K562 (cell line): ENCODE results near the gene MAP4K4. TPM values are rescaled to one million over a fixed set of nuclear protein-coding genes. Genes with fewer than 3 reads are reported as not detected.

Experiments
- ATAC-seq: fragments of 200-7000 bp; cut with Tn5 transposase; 3 replicates; pipeline ENCODE4 v1.9.1; 2020; ENCODE audit warnings: moderate library complexity
- BruUV-seq: library from RNA; stranded (reverse); fragments of 400-500 nt; replicated peaks from 2 replicates; lab custom pipeline; 2021; lab: Mats Ljungman, UMichigan
- CTCF ChIA-PET: fragments of 300-600 bp; formaldehyde crosslinking; extraction: SDS; loops from one replicate; lab custom pipeline; 2021; ENCODE audit warnings: low intra/inter-chr PET ratio; lab: Yijun Ruan, JAX
- POLR2A ChIA-PET: fragments of 300-600, 350-650 bp; sonication (Branson Sonifier 250); formaldehyde crosslinking; extraction: SDS; loops from one replicate; lab custom pipeline; 2021; ENCODE audit warnings: antibody characterized with exemption, inconsistent platforms; lab: Yijun Ruan, JAX
- DNase-seq, 4 experiments: peaks; one replicate each; pipeline versions ENCODE4 v3.0.0 to v3.0.0-alpha.2; 2011 to 2018; ENCODE audit warnings: low spot score in 3 of 4, mixed read lengths in 3 of 4; ENCODE audit errors: extremely low read depth in 1 of 4
- FAIRE-seq: peaks from 2 replicates; lab custom pipeline; 2011; peaks lifted over from hg19 to GRCh38; lab: Jason Lieb, UNC
- H2AFZ ChIP-seq: 2 replicates; pipeline ENCODE4 v1.6.0; 2011; ENCODE audit warnings: low read depth, low read length, control low read depth, inconsistent platforms
- H3K27ac ChIP-seq: fragments of 200-600 bp; 3 replicates; pipeline ENCODE4 v1.8.0; 2011; ENCODE audit warnings: low read depth, mild to moderate bottlenecking, control low read depth, inconsistent platforms, low read length, moderate library complexity, mixed read lengths; ENCODE audit errors: extremely low read depth
- H3K27me3 ChIP-seq, 2 experiments: fragments of 300-600 bp in 1 of 2; 2 replicates in 1 of 2; 3 replicates in 1 of 2; pipeline versions ENCODE4 v1.6.0 to v1.8.0; 2011; ENCODE audit warnings: inconsistent platforms in 2 of 2, low read length in 2 of 2, mild to moderate bottlenecking in 1 of 2, mixed read lengths in 1 of 2, moderate library complexity in 1 of 2; ENCODE audit not compliant: control insufficient read depth in 2 of 2, insufficient read depth in 2 of 2
- H3K36me3 ChIP-seq: fragments of 300-600 bp; 3 replicates; pipeline ENCODE4 v1.8.0; 2011; ENCODE audit warnings: mild to moderate bottlenecking, low read length, inconsistent platforms; ENCODE audit not compliant: control insufficient read depth, insufficient read depth
- H3K4me1 ChIP-seq, 2 experiments: fragments of 200-600 bp in 1 of 2; replicated peaks in 1 of 2; 2 replicates in 1 of 2; 3 replicates in 1 of 2; pipeline versions ENCODE4 v1.5.1 to v1.8.0; 2011; ENCODE audit warnings: inconsistent platforms in 2 of 2, low read length in 2 of 2, mild to moderate bottlenecking in 1 of 2, mixed read lengths in 1 of 2, moderate library complexity in 1 of 2; ENCODE audit not compliant: control insufficient read depth in 2 of 2, insufficient read depth in 2 of 2
- H3K4me2 ChIP-seq: 2 replicates; pipeline ENCODE4 v1.6.1; 2011; ENCODE audit warnings: low read length, control low read depth, inconsistent platforms, mixed read lengths; ENCODE audit not compliant: insufficient read depth
- H3K4me3 ChIP-seq: fragments of 200-600 bp; sonication (generic), shearing (Covaris generic); 2 replicates; pipeline ENCODE4 v1.5.1; 2016; ENCODE audit warnings: control low read depth, inconsistent platforms
- H3K79me2 ChIP-seq: fragments of 200-600 bp; 3 replicates; pipeline ENCODE4 v1.8.0; 2011; ENCODE audit warnings: low read length, inconsistent platforms; ENCODE audit not compliant: control insufficient read depth, insufficient read depth
- H3K9ac ChIP-seq, 2 experiments: 2 replicates each; pipeline versions ENCODE4 v1.6.0 to v1.6.1; 2011; ENCODE audit warnings: low read depth in 2 of 2, low read length in 2 of 2, control low read depth in 1 of 2, inconsistent platforms in 1 of 2, mild to moderate bottlenecking in 1 of 2, mixed read lengths in 1 of 2; ENCODE audit not compliant: insufficient read depth in 1 of 2
- H3K9me1 ChIP-seq: one replicate; pipeline ENCODE4 v1.6.0; 2011; ENCODE audit warnings: inconsistent platforms, mild to moderate bottlenecking, low read length, moderate library complexity; ENCODE audit not compliant: control insufficient read depth, insufficient read depth
- H3K9me3 ChIP-seq: replicated peaks from 2 replicates; pipeline ENCODE4 v1.5.1; 2011; ENCODE audit warnings: low read depth, low read length, inconsistent platforms; ENCODE audit not compliant: control insufficient read depth, insufficient read depth
- H4K20me1 ChIP-seq: replicated peaks from 2 replicates; pipeline ENCODE4 v1.6.1; 2011; ENCODE audit warnings: low read length, inconsistent platforms, mixed read lengths; ENCODE audit not compliant: control insufficient read depth, insufficient read depth
- CEBPB ChIP-seq: fragments of 450-650 bp; IDR thresholded peaks from 2 replicates; pipeline ENCODE4 v1.6.1; 2016; ENCODE audit warnings: missing genetic modification characterization, missing compliant biosample characterization
- E2F3 ChIP-seq: fragments of 250-450 bp; sonication (Bioruptor Pico); IDR thresholded peaks from 2 replicates; pipeline ENCODE4 v1.4.0; 2020; ENCODE audit warnings: mild to moderate bottlenecking
- FOSL1 ChIP-seq: fragments of 200-800 bp; sonication (Bioruptor generic); conservative IDR thresholded peaks from 2 replicates; pipeline ENCODE4 v1.6.1; 2016; ENCODE audit warnings: missing genetic modification characterization, missing compliant biosample characterization
- FOXA3 ChIP-seq, 2 experiments: fragments of 450-650 bp in 1 of 2; sonication (generic) in 1 of 2; formaldehyde crosslinking; IDR thresholded peaks in 1 of 2; conservative IDR thresholded peaks in 1 of 2; 2 replicates each; pipeline versions ENCODE4 v1.4.0 to v1.8.0; 2020 to 2022; ENCODE audit warnings: mild to moderate bottlenecking in 2 of 2, missing genetic modification reagents in 1 of 2
- POLR2G ChIP-seq: fragments of 200-400 bp; formaldehyde crosslinking; IDR thresholded peaks from 2 replicates; pipeline ENCODE4 v1.6.1; 2017; ENCODE audit warnings: low read depth, mild to moderate bottlenecking, antibody characterized with exemption, low read length, moderate library complexity
- PRPF4 ChIP-seq: fragments of 200-400 bp; formaldehyde crosslinking; IDR thresholded peaks from one replicate; pipeline ENCODE4 v1.6.1; 2017; ENCODE audit warnings: low read length, low read depth, mild to moderate bottlenecking; ENCODE audit not compliant: insufficient read depth, poor library complexity, severe bottlenecking
- SMARCE1 ChIP-seq: fragments of 450-650 bp; IDR thresholded peaks from 2 replicates; pipeline ENCODE4 v1.7.1; 2016; ENCODE audit warnings: mild to moderate bottlenecking
- WGBS: fragments of 100-300 bp; shearing (Covaris generic); methylation state at CpG from one replicate; pipeline ENCODE4 v1.1.6; 2016; ENCODE audit warnings: low coverage, mixed read lengths; ENCODE audit not compliant: insufficient coverage; ENCODE audit errors: missing lambda C conversion rate; 5-methylcytosine and 5-hydroxymethylcytosine counted together
- in situ Hi-C: fragments of 300-500 bp; cut with MboI; formaldehyde crosslinking; loops from 4 replicates; pipeline ENCODE4 v1.15.0; 2018; ENCODE audit warnings: inconsistent platforms, mixed read lengths
- intact Hi-C: fragments of 100-400 bp; cut with micrococcal nuclease; formaldehyde crosslinking; loops from 2 replicates; pipeline ENCODE4 v1.14.2; 2022
- polyA plus RNA-seq, 8 experiments: library from polyadenylated mRNA; depleted of rRNA in 4 of 8; stranded (reverse) in 5 of 8; unstranded in 3 of 8; fragments of >200 nt; fragmentation: Nextera tagmentation in 2 of 8; fragmentation: Illumina TruSeq in 1 of 8; extraction: Ambion mirVana in 2 of 8; extraction: Trizol in 1 of 8; gene quantifications; 2 replicates each; pipeline versions ENCODE4 v1.2.1 to v1.2.3, GENCODE V29; 2011 to 2014; ENCODE audit warnings: inconsistent platforms in 1 of 8, missing spikeins in 1 of 8
- total RNA-seq, 7 experiments: library from RNA; depleted of rRNA in 6 of 7; stranded (reverse); fragments of >200 nt in 6 of 7; fragmentation: Illumina TruSeq in 2 of 7; extraction: Trizol in 2 of 7; gene quantifications; 2 replicates each; pipeline versions ENCODE4 v1.2.1 to v1.2.3, GENCODE V29; 2011 to 2021; ENCODE audit warnings: low replicate concordance in 1 of 7
- TF ChIP-seq, protein P1 (sequence below), 2 experiments: fragments of 200-800 bp in 1 of 2; sonication (Bioruptor generic) in 1 of 2; sonication (generic) in 1 of 2; formaldehyde crosslinking in 1 of 2; IDR thresholded peaks in 1 of 2; conservative IDR thresholded peaks in 1 of 2; 2 replicates each; pipeline versions ENCODE4 v1.5.0 to v1.6.1; 2016 to 2020; ENCODE audit warnings: missing compliant biosample characterization in 1 of 2, missing genetic modification characterization in 1 of 2, missing genetic modification reagents in 1 of 2
- TF ChIP-seq, protein P2 (sequence below), 2 experiments: IDR thresholded peaks in 1 of 2; conservative IDR thresholded peaks in 1 of 2; 2 replicates each; pipeline ENCODE4 v1.6.1; 2016; ENCODE audit warnings: low read depth in 2 of 2, mild to moderate bottlenecking in 1 of 2, missing compliant biosample characterization in 1 of 2, missing genetic modification characterization in 1 of 2, moderate library complexity in 1 of 2

Gene MAP4K4
- total and polyA plus RNA-seq, 9 of the 15 experiments (the other 6 are each of a cell fraction or from before 2014, with no cell fraction given): 7.6 to 76.4 (median 50.6) TPM

- no peak overlapping the region for H3K4me2 ChIP-seq
- in situ Hi-C loops: no loop called here
- H2AFZ ChIP-seq: no peak overlapping the region
- no peaks in the 10 kb centered on the region for H3K27me3 ChIP-seq
- H3K79me2 ChIP-seq: no peaks in the 10 kb centered on the region
- H3K36me3 ChIP-seq: peaks cover 54% of the 10 kb centered on the region; the same call in 2 of the 3 replicates
- no TSS peak for BruUV-seq
- H3K4me1 ChIP-seq: no peaks in the 10 kb centered on the region; a peak in 1 of 5 replicates
- intact Hi-C loops: no loop called here
- H3K27ac ChIP-seq: no peak overlapping the region
- H4K20me1 ChIP-seq: no peaks in the 10 kb centered on the region
- ATAC-seq (no peak), FAIRE-seq (no peak), DNase-seq (no peak)
- ChIA-PET POLR2A (interaction anchor here (0.7 kb wide), 1 partner anchor 16 kb away, joined by 3 read pairs; no protein-coding TSS in a partner anchor), CTCF (interaction anchor here (1.2 to 1.6 kb wide), 2 partner anchors 282 to 558 kb away, joined by 3 to 4 read pairs; no protein-coding TSS in a partner anchor)
- no peaks in the 10 kb centered on the region for H3K9me1 ChIP-seq
- no peak for TF ChIP-seq POLR2G
- TF ChIP-seq FOSL1: no peak
- TF ChIP-seq CEBPB (tag): no peak
- TF ChIP-seq PRPF4: no peak
- no peak for TF ChIP-seq E2F3 (CRISPR knock-in tag)
- H3K9ac ChIP-seq: no peak overlapping the region
- H3K4me3 ChIP-seq: no peak overlapping the region
- WGBS: 87% methylated on average over 2 of the region's 2 CpGs
- no peaks in the 10 kb centered on the region for H3K9me3 ChIP-seq
Observed at GRCh38 chr2:101884423-101884822, 186.9 kb downstream of the MAP4K4 start.

DNA sequence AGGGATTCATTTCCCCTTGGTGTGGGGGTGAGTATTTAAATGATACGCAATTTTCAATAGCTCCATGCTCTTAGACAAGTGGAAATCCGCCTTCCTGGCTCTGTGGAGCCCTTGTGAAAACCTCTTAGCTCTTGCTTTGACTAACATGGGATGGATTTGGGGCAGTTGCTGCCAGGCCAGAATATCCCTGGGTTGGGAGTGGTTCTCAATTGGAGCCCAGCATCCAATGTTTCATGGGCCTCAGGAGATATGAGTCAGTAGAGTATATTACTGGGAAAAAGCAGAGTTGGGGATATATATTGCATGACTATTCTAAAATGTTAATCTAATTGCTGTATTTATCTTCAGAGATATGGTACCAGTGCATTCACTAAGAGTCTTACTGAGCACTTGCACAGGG, 189.8 kb downstream of the MAP4K4 start:
- H3K4me3 ChIP-seq: no peak overlapping the region
- H3K4me1 ChIP-seq: no peaks in the 10 kb centered on the region; a peak in 1 of 5 replicates
- ATAC-seq (no peak), FAIRE-seq (no peak), DNase-seq (no peak)
- H3K4me2 ChIP-seq: no peak overlapping the region
- no peaks in the 10 kb centered on the region for H3K27me3 ChIP-seq
- POLR2A ChIA-PET: interaction anchor here (0.7 kb wide), 1 partner anchor 10 kb away, joined by 4 read pairs; no protein-coding TSS in a partner anchor
- no peaks in the 10 kb centered on the region for H4K20me1 ChIP-seq
- in situ Hi-C loops (no loop called here), intact Hi-C loops (no loop called here)
- CTCF ChIA-PET: no interaction called here
- no peak overlapping the region for H3K27ac ChIP-seq
- H3K9ac ChIP-seq: no peak overlapping the region
- no peaks in the 10 kb centered on the region for H3K9me1 ChIP-seq
- WGBS: 100% methylated on average over 2 of the region's 2 CpGs
- no peaks in the 10 kb centered on the region for H3K79me2 ChIP-seq
- H3K36me3 ChIP-seq: peaks cover 59% of the 10 kb centered on the region; the same call in 2 of the 3 replicates
- BruUV-seq: no TSS peak
- H2AFZ ChIP-seq: no peak overlapping the region
- no peaks in the 10 kb centered on the region for H3K9me3 ChIP-seq
- TF ChIP-seq SMARCE1: no peak
- TF ChIP-seq, protein P1, sequence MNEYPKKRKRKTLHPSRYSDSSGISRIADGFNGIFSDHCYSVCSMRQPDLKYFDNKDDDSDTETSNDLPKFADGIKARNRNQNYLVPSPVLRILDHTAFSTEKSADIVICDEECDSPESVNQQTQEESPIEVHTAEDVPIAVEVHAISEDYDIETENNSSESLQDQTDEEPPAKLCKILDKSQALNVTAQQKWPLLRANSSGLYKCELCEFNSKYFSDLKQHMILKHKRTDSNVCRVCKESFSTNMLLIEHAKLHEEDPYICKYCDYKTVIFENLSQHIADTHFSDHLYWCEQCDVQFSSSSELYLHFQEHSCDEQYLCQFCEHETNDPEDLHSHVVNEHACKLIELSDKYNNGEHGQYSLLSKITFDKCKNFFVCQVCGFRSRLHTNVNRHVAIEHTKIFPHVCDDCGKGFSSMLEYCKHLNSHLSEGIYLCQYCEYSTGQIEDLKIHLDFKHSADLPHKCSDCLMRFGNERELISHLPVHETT (CRISPR knock-in tag; conservative IDR thresholded peaks at IDR 0.05 in 1 of 2, IDR thresholded peaks at IDR 0.05 in 1 of 2): no peak
- TF ChIP-seq, protein P2, sequence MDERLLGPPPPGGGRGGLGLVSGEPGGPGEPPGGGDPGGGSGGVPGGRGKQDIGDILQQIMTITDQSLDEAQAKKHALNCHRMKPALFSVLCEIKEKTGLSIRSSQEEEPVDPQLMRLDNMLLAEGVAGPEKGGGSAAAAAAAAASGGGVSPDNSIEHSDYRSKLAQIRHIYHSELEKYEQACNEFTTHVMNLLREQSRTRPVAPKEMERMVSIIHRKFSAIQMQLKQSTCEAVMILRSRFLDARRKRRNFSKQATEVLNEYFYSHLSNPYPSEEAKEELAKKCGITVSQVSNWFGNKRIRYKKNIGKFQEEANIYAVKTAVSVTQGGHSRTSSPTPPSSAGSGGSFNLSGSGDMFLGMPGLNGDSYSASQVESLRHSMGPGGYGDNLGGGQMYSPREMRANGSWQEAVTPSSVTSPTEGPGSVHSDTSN (CRISPR knock-in tag; IDR thresholded peaks at IDR 0.05; ENCODE audit: low read depth): no peak
- TF ChIP-seq, protein P2 (tag; conservative IDR thresholded peaks at IDR 0.05; ENCODE audit: low read depth): no peak
- TF ChIP-seq FOXA3 (CRISPR knock-in tag; conservative IDR thresholded peaks at IDR 0.05 in 1 of 2, IDR thresholded peaks at IDR 0.05 in 1 of 2): no peak
